ENCODE data around the gene CLEC16A. TPM values are rescaled to one million over a fixed set of nuclear protein-coding genes. Genes with fewer than 3 reads are reported as not detected.

CLEC16A gene
- total and polyA plus RNA-seq, 2 experiments from 2014 or later: 9.9 to 24.1 TPM

DNA sequence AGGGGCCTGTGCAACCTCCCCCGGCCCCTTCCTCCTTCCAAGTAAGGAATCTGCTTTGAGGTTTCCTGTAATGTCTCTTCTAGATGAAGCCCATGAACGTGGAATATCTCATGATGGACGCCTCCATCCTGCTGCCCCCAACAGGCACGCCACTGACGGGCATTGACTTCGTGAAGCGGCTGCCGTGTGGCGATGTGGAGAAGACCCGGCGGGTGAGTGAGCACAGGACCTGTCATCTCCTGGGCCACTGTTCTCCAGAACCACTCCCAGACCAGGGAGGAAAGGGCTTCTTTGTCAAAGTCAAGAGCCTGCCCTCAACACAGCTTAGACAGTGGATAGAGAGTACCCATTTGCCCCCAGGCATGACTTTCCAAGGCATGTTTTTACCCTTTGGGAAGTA is 107.1 kb downstream of the CLEC16A start (continued):
- TF ChIP-seq, protein P1, sequence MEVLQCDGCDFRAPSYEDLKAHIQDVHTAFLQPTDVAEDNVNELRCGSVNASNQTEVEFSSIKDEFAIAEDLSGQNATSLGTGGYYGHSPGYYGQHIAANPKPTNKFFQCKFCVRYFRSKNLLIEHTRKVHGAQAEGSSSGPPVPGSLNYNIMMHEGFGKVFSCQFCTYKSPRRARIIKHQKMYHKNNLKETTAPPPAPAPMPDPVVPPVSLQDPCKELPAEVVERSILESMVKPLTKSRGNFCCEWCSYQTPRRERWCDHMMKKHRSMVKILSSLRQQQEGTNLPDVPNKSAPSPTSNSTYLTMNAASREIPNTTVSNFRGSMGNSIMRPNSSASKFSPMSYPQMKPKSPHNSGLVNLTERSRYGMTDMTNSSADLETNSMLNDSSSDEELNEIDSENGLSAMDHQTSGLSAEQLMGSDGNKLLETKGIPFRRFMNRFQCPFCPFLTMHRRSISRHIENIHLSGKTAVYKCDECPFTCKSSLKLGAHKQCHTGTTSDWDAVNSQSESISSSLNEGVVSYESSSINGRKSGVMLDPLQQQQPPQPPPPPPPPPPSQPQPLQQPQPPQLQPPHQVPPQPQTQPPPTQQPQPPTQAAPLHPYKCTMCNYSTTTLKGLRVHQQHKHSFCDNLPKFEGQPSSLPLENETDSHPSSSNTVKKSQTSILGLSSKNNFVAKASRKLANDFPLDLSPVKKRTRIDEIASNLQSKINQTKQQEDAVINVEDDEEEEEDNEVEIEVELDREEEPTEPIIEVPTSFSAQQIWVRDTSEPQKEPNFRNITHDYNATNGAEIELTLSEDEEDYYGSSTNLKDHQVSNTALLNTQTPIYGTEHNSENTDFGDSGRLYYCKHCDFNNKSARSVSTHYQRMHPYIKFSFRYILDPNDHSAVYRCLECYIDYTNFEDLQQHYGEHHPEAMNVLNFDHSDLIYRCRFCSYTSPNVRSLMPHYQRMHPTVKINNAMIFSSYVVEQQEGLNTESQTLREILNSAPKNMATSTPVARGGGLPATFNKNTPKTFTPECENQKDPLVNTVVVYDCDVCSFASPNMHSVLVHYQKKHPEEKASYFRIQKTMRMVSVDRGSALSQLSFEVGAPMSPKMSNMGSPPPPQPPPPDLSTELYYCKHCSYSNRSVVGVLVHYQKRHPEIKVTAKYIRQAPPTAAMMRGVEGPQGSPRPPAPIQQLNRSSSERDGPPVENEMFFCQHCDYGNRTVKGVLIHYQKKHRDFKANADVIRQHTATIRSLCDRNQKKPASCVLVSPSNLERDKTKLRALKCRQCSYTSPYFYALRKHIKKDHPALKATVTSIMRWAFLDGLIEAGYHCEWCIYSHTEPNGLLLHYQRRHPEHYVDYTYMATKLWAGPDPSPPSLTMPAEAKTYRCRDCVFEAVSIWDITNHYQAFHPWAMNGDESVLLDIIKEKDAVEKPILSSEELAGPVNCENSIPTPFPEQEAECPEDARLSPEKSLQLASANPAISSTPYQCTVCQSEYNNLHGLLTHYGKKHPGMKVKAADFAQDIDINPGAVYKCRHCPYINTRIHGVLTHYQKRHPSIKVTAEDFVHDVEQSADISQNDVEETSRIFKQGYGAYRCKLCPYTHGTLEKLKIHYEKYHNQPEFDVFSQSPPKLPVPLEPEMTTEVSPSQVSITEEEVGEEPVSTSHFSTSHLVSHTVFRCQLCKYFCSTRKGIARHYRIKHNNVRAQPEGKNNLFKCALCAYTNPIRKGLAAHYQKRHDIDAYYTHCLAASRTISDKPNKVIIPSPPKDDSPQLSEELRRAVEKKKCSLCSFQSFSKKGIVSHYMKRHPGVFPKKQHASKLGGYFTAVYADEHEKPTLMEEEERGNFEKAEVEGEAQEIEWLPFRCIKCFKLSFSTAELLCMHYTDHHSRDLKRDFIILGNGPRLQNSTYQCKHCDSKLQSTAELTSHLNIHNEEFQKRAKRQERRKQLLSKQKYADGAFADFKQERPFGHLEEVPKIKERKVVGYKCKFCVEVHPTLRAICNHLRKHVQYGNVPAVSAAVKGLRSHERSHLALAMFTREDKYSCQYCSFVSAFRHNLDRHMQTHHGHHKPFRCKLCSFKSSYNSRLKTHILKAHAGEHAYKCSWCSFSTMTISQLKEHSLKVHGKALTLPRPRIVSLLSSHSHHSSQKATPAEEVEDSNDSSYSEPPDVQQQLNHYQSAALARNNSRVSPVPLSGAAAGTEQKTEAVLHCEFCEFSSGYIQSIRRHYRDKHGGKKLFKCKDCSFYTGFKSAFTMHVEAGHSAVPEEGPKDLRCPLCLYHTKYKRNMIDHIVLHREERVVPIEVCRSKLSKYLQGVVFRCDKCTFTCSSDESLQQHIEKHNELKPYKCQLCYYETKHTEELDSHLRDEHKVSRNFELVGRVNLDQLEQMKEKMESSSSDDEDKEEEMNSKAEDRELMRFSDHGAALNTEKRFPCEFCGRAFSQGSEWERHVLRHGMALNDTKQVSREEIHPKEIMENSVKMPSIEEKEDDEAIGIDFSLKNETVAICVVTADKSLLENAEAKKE (CRISPR knock-in tag; IDR thresholded peaks at IDR 0.05): no peak
- TF ChIP-seq, protein P2, sequence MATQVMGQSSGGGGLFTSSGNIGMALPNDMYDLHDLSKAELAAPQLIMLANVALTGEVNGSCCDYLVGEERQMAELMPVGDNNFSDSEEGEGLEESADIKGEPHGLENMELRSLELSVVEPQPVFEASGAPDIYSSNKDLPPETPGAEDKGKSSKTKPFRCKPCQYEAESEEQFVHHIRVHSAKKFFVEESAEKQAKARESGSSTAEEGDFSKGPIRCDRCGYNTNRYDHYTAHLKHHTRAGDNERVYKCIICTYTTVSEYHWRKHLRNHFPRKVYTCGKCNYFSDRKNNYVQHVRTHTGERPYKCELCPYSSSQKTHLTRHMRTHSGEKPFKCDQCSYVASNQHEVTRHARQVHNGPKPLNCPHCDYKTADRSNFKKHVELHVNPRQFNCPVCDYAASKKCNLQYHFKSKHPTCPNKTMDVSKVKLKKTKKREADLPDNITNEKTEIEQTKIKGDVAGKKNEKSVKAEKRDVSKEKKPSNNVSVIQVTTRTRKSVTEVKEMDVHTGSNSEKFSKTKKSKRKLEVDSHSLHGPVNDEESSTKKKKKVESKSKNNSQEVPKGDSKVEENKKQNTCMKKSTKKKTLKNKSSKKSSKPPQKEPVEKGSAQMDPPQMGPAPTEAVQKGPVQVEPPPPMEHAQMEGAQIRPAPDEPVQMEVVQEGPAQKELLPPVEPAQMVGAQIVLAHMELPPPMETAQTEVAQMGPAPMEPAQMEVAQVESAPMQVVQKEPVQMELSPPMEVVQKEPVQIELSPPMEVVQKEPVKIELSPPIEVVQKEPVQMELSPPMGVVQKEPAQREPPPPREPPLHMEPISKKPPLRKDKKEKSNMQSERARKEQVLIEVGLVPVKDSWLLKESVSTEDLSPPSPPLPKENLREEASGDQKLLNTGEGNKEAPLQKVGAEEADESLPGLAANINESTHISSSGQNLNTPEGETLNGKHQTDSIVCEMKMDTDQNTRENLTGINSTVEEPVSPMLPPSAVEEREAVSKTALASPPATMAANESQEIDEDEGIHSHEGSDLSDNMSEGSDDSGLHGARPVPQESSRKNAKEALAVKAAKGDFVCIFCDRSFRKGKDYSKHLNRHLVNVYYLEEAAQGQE (IDR thresholded peaks at IDR 0.05; ENCODE audit: unreplicated experiment): no peak
- TF ChIP-seq EZH2phosphoT487 (IDR thresholded peaks at IDR 0.05; ENCODE audit: unreplicated experiment): no peak

DNA sequence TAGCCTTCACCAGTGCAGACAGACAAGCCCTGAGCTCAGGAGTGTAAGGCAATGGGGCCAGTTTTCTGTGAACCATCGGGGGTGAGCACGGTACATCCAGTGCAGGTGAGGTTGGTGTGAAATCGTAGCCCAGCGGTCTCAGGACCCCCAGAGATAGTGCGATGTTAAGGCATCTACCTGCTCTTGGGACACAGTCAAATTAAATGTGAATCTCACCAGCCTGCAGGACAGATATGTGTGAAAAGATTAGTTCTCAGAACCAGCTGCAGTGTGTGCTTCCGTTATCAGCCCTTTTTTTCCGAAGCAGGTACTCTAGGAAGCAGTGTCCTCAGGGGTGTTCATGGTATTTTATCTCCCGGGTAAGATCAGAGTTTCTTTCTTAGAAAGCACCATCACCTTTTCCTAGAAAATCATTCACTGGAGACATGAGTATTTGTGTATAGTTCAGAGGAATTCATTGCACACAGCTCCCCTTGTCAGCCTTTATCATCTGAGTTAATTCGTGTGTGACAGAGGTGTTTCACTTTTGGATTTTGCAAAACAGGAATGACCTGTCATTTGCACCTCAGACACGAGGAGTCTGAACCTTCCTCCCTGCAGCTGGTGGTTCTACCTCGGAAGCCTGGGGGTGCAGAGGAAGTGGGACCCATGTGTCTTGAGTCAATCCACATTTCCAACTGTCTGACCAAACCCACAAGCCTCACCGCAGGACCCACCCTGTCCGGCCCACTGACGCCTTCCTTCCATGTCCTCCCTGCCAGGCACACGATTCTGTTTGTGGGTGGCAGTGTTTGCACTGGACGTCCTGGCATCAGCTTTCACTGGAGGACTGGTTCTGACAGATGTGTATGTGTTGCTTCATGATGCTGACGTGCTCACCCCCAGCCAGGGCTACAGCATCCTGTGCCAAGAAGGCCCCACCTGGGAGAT is 107.8 kb downstream of the CLEC16A start:
- no peaks in the 10 kb centered on the region for H3K36me3 Mint-ChIP-seq (ENCODE audit: low read depth)
- H3K27me3 Mint-ChIP-seq (ENCODE audit: insufficient read depth, low read depth, poor library complexity): peaks cover 5% of the 10 kb centered on the region
- H3K36me3 ChIP-seq (ENCODE audit: insufficient read depth): no peaks in the 10 kb centered on the region
- H3F3A ChIP-seq (replicated peaks; ENCODE audit: low read depth): no peaks in the 10 kb centered on the region
- peaks cover 6% of the 10 kb centered on the region for H3K4me1 ChIP-seq (ENCODE audit: insufficient read depth)
- H3K79me2 ChIP-seq (replicated peaks; ENCODE audit: insufficient read depth): no peaks in the 10 kb centered on the region
- H3K9me3 Mint-ChIP-seq: no peaks in the 10 kb centered on the region
- no peaks in the 10 kb centered on the region for H3K9me2 ChIP-seq (ENCODE audit: insufficient read depth)
- H4K20me1 ChIP-seq (replicated peaks; ENCODE audit: insufficient read depth): no peaks in the 10 kb centered on the region
- H3K27me3 ChIP-seq (ENCODE audit: insufficient read depth): no peaks in the 10 kb centered on the region
- no peak overlapping the region for H3K27ac Mint-ChIP-seq
- H3K4me1 Mint-ChIP-seq: peaks cover 20% of the 10 kb centered on the region
- H3K4me2 ChIP-seq: no peak overlapping the region
- no peak overlapping the region for H2AFZ ChIP-seq
- no peak overlapping the region for H3K4me3 Mint-ChIP-seq
- no peak overlapping the region for H3K27ac ChIP-seq (ENCODE audit: low read depth)
- no peak for ATAC-seq
- DNase-seq (ENCODE audit: low spot score): no peak
- H3K4me3 ChIP-seq: no peak overlapping the region
- TF ChIP-seq ZNF331 (CRISPR knock-in tag; IDR thresholded peaks at IDR 0.05; ENCODE audit: low read depth): no peak
- TF ChIP-seq STAT1 (IDR thresholded peaks at IDR 0.05; ENCODE audit: unreplicated experiment): no peak
- TF ChIP-seq, protein P2 (IDR thresholded peaks at IDR 0.05; ENCODE audit: unreplicated experiment): no peak

All from GM23338 (cell line).